Left lung (tissue), 10 donors: ENCODE measurements around the gene DNAJC24. TPM values are rescaled to one million over a fixed set of nuclear protein-coding genes. Genes with fewer than 3 reads are reported as not detected.

ENCODE experiments used
- ATAC-seq: fragments of 200-7000 bp; cut with Tn5 transposase; one replicate; pipeline ENCODE4 v1.9.1; 2020; ENCODE audit warnings: moderate library complexity
- DNase-seq, 4 donors: peaks; one replicate each; pipeline ENCODE4 v3.0.0-alpha.2; 2013 to 2020
- H3K27ac ChIP-seq, 2 donors: fragments of 200-600 bp; sonication (generic) in 1 of 2; one replicate each; pipeline versions ENCODE4 v1.5.0 to v1.8.0; 2020 to 2021
- H3K27me3 ChIP-seq, 2 donors: fragments of 200-600 bp; sonication (generic) in 1 of 2; one replicate each; pipeline versions ENCODE4 v1.5.0 to v1.8.0; 2020 to 2021
- H3K36me3 ChIP-seq, 2 donors: fragments of 200-600 bp; sonication (generic) in 1 of 2; one replicate each; pipeline versions ENCODE4 v1.5.0 to v1.8.0; 2020 to 2021
- H3K4me1 ChIP-seq, 2 donors: fragments of 200-600 bp; one replicate each; pipeline ENCODE4 v1.8.0; 2021
- H3K4me3 ChIP-seq, 2 donors: fragments of 200-600 bp; sonication (generic) in 1 of 2; one replicate each; pipeline versions ENCODE4 v1.5.0 to v1.8.0; 2020 to 2021; ENCODE audit warnings: mild to moderate bottlenecking in 1 of 2
- H3K9me3 ChIP-seq, 2 donors: fragments of 200-600 bp; sonication (generic) in 1 of 2; one replicate each; pipeline versions ENCODE4 v1.5.0 to v1.8.0; 2020 to 2021
- CTCF ChIP-seq, 2 donors: fragments of 200-600 bp; sonication (generic) in 1 of 2; IDR thresholded peaks; one replicate each; pipeline versions ENCODE4 v1.5.0 to v1.8.0; 2021; ENCODE audit warnings: antibody characterized with exemption in 2 of 2
- intact Hi-C, 2 donors: fragments of 100-400 bp; cut with DNase I; formaldehyde crosslinking; loops; one replicate each; pipeline versions ENCODE4 v1.11.2 to v1.14.2; 2022
- polyA plus RNA-seq, 6 donors: library from polyadenylated mRNA; unstranded; fragments of 120-200 nt; gene quantifications; one replicate each; pipeline ENCODE4 v1.2.1, GENCODE V29; 2013; ENCODE audit not compliant: insufficient read length in 6 of 6
- total RNA-seq, 2 donors: library from RNA; stranded (reverse); fragmentation: NEBNext Ultra II Directional; extraction: Animal tissue kit (Norgen Biotek cat#: 25700); gene quantifications; one replicate each; pipeline ENCODE4 v1.2.1, GENCODE V29; 2021
- donor health status: DM: no; HTN: yes; CAD: no.
- donor health status: DM: no; HTN: no; CAD: no.

The DNAJC24 gene
- total and polyA plus RNA-seq, 8 donors: 10.8 to 30.3 (median 27.5) TPM

- Histone ChIP-seq H3K27me3 (no peaks in the 10 kb centered on the region), H3K36me3 (no peaks in the 10 kb centered on the region), H3K9me3 (no peaks in the 10 kb centered on the region), H3K4me3 (no peak overlapping the region), H3K4me1 (no peaks in the 10 kb centered on the region), H3K27ac (no peak overlapping the region)
- intact Hi-C loops: no loop called here
- ATAC-seq (no peak), DNase-seq (no peak)
- no peak for TF ChIP-seq CTCF (IDR thresholded peaks at IDR 0.05)
Measured at GRCh38 chr11:31408201-31408600, 38.5 kb downstream of the DNAJC24 start.

DNA sequence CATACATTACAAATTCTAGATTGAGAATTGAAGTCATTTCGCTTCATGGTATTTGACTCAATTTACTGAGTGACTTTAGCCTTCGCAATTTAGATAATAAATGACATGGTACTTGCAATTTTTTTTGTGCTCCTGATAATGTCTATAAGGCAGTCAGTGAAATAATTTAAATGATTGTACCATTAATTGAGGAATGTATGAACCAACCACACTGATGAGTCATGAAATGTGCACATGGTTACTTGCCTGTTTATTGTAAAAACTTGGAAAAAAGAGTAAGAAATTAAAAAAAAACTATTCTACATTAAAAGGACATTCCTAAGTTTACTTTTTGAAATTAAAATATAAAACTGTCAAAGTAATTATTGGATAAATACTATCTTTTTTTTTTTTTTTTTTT is 43.3 kb downstream of the DNAJC24 start:
- TF ChIP-seq CTCF (IDR thresholded peaks at IDR 0.05): no peak
- intact Hi-C loops: no loop called here
- ATAC-seq: no peak

DNA sequence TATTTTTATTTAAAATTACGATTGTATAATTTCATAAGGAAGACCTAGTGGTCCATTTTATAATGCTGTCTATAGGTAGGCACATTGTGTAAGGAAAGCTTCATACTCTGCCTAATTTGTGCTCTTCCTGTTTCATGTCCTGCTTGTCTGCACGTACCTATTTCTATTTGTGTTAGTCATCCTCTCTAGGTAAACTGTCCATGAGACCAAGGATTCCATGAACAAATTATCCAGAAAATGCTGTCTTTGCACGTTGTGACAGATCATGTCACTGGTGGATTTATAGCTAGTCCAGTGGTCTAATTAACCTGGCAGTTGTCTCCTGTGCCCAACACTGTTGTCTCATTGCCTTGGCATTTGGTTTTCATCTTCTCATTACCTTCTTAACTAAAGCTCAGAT is 44.7 kb downstream of the DNAJC24 start:
- no peaks in the 10 kb centered on the region for H3K27me3 ChIP-seq
- no peak for TF ChIP-seq CTCF (IDR thresholded peaks at IDR 0.05)
- intact Hi-C loops: no loop called here
- H3K9me3 ChIP-seq: no peaks in the 10 kb centered on the region
- no peaks in the 10 kb centered on the region for H3K36me3 ChIP-seq
- no peak overlapping the region for H3K27ac ChIP-seq
- DNase-seq (no peak), ATAC-seq (no peak)
- H3K4me3 ChIP-seq: no peak overlapping the region
- no peaks in the 10 kb centered on the region for H3K4me1 ChIP-seq

More for the DNA sequence above, 43.3 kb downstream of the DNAJC24 start:
- Histone ChIP-seq H3K36me3 (no peaks in the 10 kb centered on the region), H3K4me3 (no peak overlapping the region), H3K9me3 (no peaks in the 10 kb centered on the region), H3K27ac (no peak overlapping the region), H3K27me3 (no peaks in the 10 kb centered on the region), H3K4me1 (no peaks in the 10 kb centered on the region)
- no peak for DNase-seq

DNA sequence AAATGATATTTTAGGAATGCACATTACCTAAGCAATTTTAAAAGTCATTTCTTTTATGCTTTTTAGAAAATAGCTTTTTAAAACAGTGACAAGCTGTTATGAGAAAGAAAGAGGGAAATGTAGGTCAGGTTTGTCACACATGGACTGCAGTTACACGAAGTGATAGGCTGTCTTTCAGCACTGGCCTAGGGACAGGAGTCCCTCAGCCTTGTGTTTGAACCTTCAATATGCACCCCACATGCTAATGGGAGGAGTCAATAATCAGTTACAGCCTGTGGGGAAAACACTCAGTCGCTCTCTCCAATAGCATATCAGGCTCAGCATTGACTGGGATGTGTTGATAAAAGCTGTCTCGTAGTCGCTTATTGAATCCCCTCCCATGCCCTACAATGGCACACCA is 45.8 kb downstream of the DNAJC24 start:
- Histone ChIP-seq H3K27me3 (no peaks in the 10 kb centered on the region), H3K4me3 (no peak overlapping the region), H3K9me3 (no peaks in the 10 kb centered on the region), H3K4me1 (no peaks in the 10 kb centered on the region), H3K36me3 (no peaks in the 10 kb centered on the region), H3K27ac (no peak overlapping the region)
- TF ChIP-seq CTCF (IDR thresholded peaks at IDR 0.05): no peak
- DNase-seq (no peak), ATAC-seq (no peak)
- intact Hi-C loops: no loop called here

GRCh38 chr11:31417357-31417756 is 47.7 kb downstream of the DNAJC24 start:
- H3K4me1 ChIP-seq: no peaks in the 10 kb centered on the region
- no peak overlapping the region for H3K27ac ChIP-seq
- ATAC-seq (no peak), DNase-seq (no peak)
- H3K4me3 ChIP-seq: no peak overlapping the region
- no peaks in the 10 kb centered on the region for H3K27me3 ChIP-seq
- H3K9me3 ChIP-seq: no peaks in the 10 kb centered on the region
- H3K36me3 ChIP-seq: no peaks in the 10 kb centered on the region
- no peak for TF ChIP-seq CTCF (IDR thresholded peaks at IDR 0.05)
- intact Hi-C loops: no loop called here
